ENCODE results near the gene RAPGEF4. TPM values are rescaled to one million over a fixed set of nuclear protein-coding genes. Genes with fewer than 3 reads are reported as not detected.

Gene RAPGEF4
- total RNA-seq, 1 experiment from 2014 or later, result 1.4 TPM

DNA sequence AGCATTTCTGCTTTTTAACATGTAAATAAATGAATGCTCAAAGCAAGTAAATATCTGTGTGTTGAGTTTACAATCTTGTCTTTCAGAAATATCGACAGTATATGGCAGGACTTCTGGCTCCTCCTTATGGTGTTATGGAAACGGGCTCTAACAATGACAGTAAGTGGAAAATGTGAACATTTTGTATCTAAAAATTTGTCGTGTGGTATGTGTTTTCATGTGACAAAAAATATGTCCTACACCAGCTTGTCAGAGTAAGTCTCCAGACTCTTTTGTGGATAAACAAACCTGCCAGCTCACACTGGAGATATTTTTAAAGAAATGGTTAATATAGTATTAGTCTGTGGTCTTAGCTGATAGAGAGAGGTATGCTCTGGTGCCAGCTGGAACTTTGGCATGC, 182.1 kb downstream of the RAPGEF4 start:
- H3K27me3 Mint-ChIP-seq (ENCODE audit: low read depth), result no peaks in the 10 kb centered on the region
- no peak overlapping the region for H2BK20ac ChIP-seq (ENCODE audit: low read depth, low read length, poor library complexity, severe bottlenecking)
- peaks cover 3 to 14% of the 10 kb centered on the region in 2 experiments; a peak in 3 of 4 replicates for H3K4me1 Mint-ChIP-seq
- H3K14ac ChIP-seq (ENCODE audit: insufficient read depth, low read length), result no peak overlapping the region
- H2BK5ac ChIP-seq (ENCODE audit: insufficient read length, low read length), result no peak overlapping the region
- peaks cover 5% of the 10 kb centered on the region; the same call in 1 of the 2 replicates for H3K4me1 ChIP-seq (ENCODE audit: insufficient read depth, low read length)
- no peaks in the 10 kb centered on the region for H4K20me1 ChIP-seq (ENCODE audit: control insufficient read depth, insufficient read depth, insufficient read length)
- no peak overlapping the region for H3K18ac ChIP-seq (ENCODE audit: insufficient read length, low read depth, low read length)
- H3K36me3 Mint-ChIP-seq (ENCODE audit: insufficient read depth in 1 of 3, low read depth in 3 of 3), result no peaks in the 10 kb centered on the region
- no peak overlapping the region for H3K4ac ChIP-seq (ENCODE audit: low read depth, low read length)
- H3K9me3 ChIP-seq (ENCODE audit: control insufficient read depth, low read depth, low read length), result no peaks in the 10 kb centered on the region
- H3K27ac ChIP-seq (ENCODE audit: insufficient read length, low read depth, low read length), result no peak overlapping the region
- H3K9me3 Mint-ChIP-seq, result no peaks in the 10 kb centered on the region
- no peak overlapping the region for H3K4me3 Mint-ChIP-seq
- no peak overlapping the region for H3K23ac ChIP-seq (ENCODE audit: insufficient read length, low read depth, low read length)
- no peak overlapping the region for H3K4me2 ChIP-seq (ENCODE audit: insufficient read depth, insufficient read length, low read length)
- WGBS (ENCODE audit: extremely low coverage, insufficient read length, low lambda C conversion rate), result no CpG with 5 or more reads among the region's 3 CpGs
- H2BK15ac ChIP-seq (ENCODE audit: low read depth, low read length), result no peak overlapping the region
- H2AFZ ChIP-seq (ENCODE audit: low read length), result no peak overlapping the region
- H3K79me1 ChIP-seq (ENCODE audit: insufficient read depth, low read depth, low read length, poor library complexity, severe bottlenecking), result no peaks in the 10 kb centered on the region
- H2AK5ac ChIP-seq (ENCODE audit: insufficient read length, low read length), result no peak overlapping the region
- no peak overlapping the region for H3K56ac ChIP-seq (ENCODE audit: insufficient read length, low read depth, low read length)
- no peak overlapping the region for H3K9ac ChIP-seq (ENCODE audit: extremely low read depth, insufficient read length, low read length)
- H3K27ac Mint-ChIP-seq, result no peak overlapping the region
- TF ChIP-seq, protein P1, sequence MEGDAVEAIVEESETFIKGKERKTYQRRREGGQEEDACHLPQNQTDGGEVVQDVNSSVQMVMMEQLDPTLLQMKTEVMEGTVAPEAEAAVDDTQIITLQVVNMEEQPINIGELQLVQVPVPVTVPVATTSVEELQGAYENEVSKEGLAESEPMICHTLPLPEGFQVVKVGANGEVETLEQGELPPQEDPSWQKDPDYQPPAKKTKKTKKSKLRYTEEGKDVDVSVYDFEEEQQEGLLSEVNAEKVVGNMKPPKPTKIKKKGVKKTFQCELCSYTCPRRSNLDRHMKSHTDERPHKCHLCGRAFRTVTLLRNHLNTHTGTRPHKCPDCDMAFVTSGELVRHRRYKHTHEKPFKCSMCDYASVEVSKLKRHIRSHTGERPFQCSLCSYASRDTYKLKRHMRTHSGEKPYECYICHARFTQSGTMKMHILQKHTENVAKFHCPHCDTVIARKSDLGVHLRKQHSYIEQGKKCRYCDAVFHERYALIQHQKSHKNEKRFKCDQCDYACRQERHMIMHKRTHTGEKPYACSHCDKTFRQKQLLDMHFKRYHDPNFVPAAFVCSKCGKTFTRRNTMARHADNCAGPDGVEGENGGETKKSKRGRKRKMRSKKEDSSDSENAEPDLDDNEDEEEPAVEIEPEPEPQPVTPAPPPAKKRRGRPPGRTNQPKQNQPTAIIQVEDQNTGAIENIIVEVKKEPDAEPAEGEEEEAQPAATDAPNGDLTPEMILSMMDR (conservative IDR thresholded peaks at IDR 0.05), result no peak
- no peak overlapping the region for H2BK12ac ChIP-seq (ENCODE audit: insufficient read length, low read depth, low read length)
- H4K8ac ChIP-seq (replicated peaks; ENCODE audit: insufficient read length, low read depth, low read length), result no peak overlapping the region
- no peak overlapping the region for H4K91ac ChIP-seq (ENCODE audit: insufficient read length, low read depth, low read length)
- H3T11ph ChIP-seq (ENCODE audit: low read length), result no peak overlapping the region
- no peaks in the 10 kb centered on the region for H3K27me3 ChIP-seq (ENCODE audit: insufficient read depth, low read length)
- H2BK120ac ChIP-seq (ENCODE audit: low read depth, low read length, poor library complexity, severe bottlenecking), result no peak overlapping the region
- no peaks in the 10 kb centered on the region for H3K23me2 ChIP-seq (ENCODE audit: insufficient read length, low read depth, low read length, poor library complexity, severe bottlenecking)
- no peak for DNase-seq
- no peak overlapping the region for H4K5ac ChIP-seq (ENCODE audit: insufficient read length, low read depth, low read length)
- no peaks in the 10 kb centered on the region for H3K79me2 ChIP-seq (ENCODE audit: insufficient read depth, low read length)
